Type B pancreatic cell (in vitro differentiated cells): ENCODE measurements around the gene CDK5. TPM values are rescaled to one million over a fixed set of nuclear protein-coding genes. Genes with fewer than 3 reads are reported as not detected.

ENCODE experiments used
- DNase-seq: peaks from one replicate; pipeline ENCODE4 v3.0.0; 2021; ENCODE audit warnings: mixed read lengths; ENCODE audit not compliant: unreplicated experiment; ENCODE audit errors: extremely low spot score
- H3K27ac Mint-ChIP-seq: 2 replicates; pipeline ENCODE4 v1.8.0; 2021; ENCODE audit warnings: mild to moderate bottlenecking, mixed read lengths
- H3K27me3 Mint-ChIP-seq: 2 replicates; pipeline ENCODE4 v1.8.0; 2021; ENCODE audit warnings: mixed read lengths
- H3K36me3 Mint-ChIP-seq: 2 replicates; pipeline ENCODE4 v1.8.0; 2021; ENCODE audit warnings: mixed read lengths
- H3K4me1 Mint-ChIP-seq: one replicate; pipeline ENCODE4 v1.8.0; 2021; ENCODE audit warnings: mixed read lengths; ENCODE audit not compliant: unreplicated experiment
- H3K4me3 Mint-ChIP-seq: 2 replicates; pipeline ENCODE4 v1.8.0; 2021; ENCODE audit warnings: mild to moderate bottlenecking, mixed read lengths
- H3K9me3 Mint-ChIP-seq: 2 replicates; pipeline ENCODE4 v1.8.0; 2021; ENCODE audit warnings: mixed read lengths
- CTCF ChIP-seq: fragments of 200-600 bp; sonication (generic); conservative IDR thresholded peaks from 2 replicates; pipeline ENCODE4 v1.5.0; 2021; ENCODE audit warnings: antibody characterized with exemption, mild to moderate bottlenecking
- total RNA-seq: library from RNA; stranded (reverse); gene quantifications from 2 replicates; pipeline ENCODE4 v1.2.1, GENCODE V29; 2021; ENCODE audit warnings: low replicate concordance

The CDK5 gene
- total RNA-seq, 1 donor from 2014 or later, result 20.5 TPM

- H3K9me3 Mint-ChIP-seq, result no peaks in the 10 kb centered on the region
- H3K27ac Mint-ChIP-seq, result peak overlapping the region; percentile 55
Observed at GRCh38 chr7:151077705-151078232, 20.1 kb upstream of the CDK5 start.

GRCh38 chr7:151076863-151077704, 19.4 kb upstream of the CDK5 start:
- Mint-ChIP-seq H3K27ac (no peak overlapping the region), H3K4me3 (no peak overlapping the region), H3K9me3 (no peaks in the 10 kb centered on the region), H3K4me1 (peaks cover 15% of the 10 kb centered on the region), H3K36me3 (no peaks in the 10 kb centered on the region), H3K27me3 (no peaks in the 10 kb centered on the region)
- DNase-seq, result no peak
- TF ChIP-seq CTCF, result peak; percentile 62

More at GRCh38 chr7:151077705-151078232, 20.1 kb upstream of the CDK5 start:
- Mint-ChIP-seq H3K27me3 (no peaks in the 10 kb centered on the region), H3K4me3 (peak overlapping the region; percentile 77), H3K4me1 (peaks cover 18% of the 10 kb centered on the region), H3K36me3 (no peaks in the 10 kb centered on the region)
- DNase-seq, result no peak
- no peak for TF ChIP-seq CTCF

- no peak for TF ChIP-seq CTCF
- DNase-seq, result no peak
- H3K36me3 Mint-ChIP-seq, result no peaks in the 10 kb centered on the region
- no peak overlapping the region for H3K27ac Mint-ChIP-seq
- H3K27me3 Mint-ChIP-seq, result no peaks in the 10 kb centered on the region
- H3K4me3 Mint-ChIP-seq, result no peak overlapping the region
- no peaks in the 10 kb centered on the region for H3K9me3 Mint-ChIP-seq
- peaks cover 15% of the 10 kb centered on the region for H3K4me1 Mint-ChIP-seq
Observed at GRCh38 chr7:151075978-151076426, 18.3 kb upstream of the CDK5 start.

GRCh38 chr7:151075662-151075971, 17.9 kb upstream of the CDK5 start:
- no peak overlapping the region for H3K27ac Mint-ChIP-seq
- H3K36me3 Mint-ChIP-seq, result no peaks in the 10 kb centered on the region
- no peaks in the 10 kb centered on the region for H3K27me3 Mint-ChIP-seq
- peaks cover 15% of the 10 kb centered on the region for H3K4me1 Mint-ChIP-seq
- no peaks in the 10 kb centered on the region for H3K9me3 Mint-ChIP-seq
- no peak overlapping the region for H3K4me3 Mint-ChIP-seq
- no peak for TF ChIP-seq CTCF
- DNase-seq, result no peak

- Mint-ChIP-seq H3K9me3 (no peaks in the 10 kb centered on the region), H3K4me1 (peaks cover 14% of the 10 kb centered on the region), H3K4me3 (no peak overlapping the region), H3K36me3 (no peaks in the 10 kb centered on the region), H3K27me3 (no peaks in the 10 kb centered on the region), H3K27ac (no peak overlapping the region)
- no peak for TF ChIP-seq CTCF
- no peak for DNase-seq
Observed at GRCh38 chr7:151074817-151075661, 17.3 kb upstream of the CDK5 start.
